IgD-negative memory B cell (primary cell): ENCODE measurements around the gene SLC25A18. TPM values are rescaled to one million over a fixed set of nuclear protein-coding genes. Genes with fewer than 3 reads are reported as not detected.
"Not testable (repeated sequence)": the region's sequence is repeated elsewhere in the genome, so short reads cannot be mapped to it uniquely, and the experiment has no call there.

Experiments used
- H3K27ac Mint-ChIP-seq, 3 donors: one replicate each; pipeline ENCODE4 v1.8.0; 2020 to 2022; ENCODE audit warnings: mild to moderate bottlenecking in 3 of 3, mixed read lengths in 3 of 3, moderate library complexity in 1 of 3
- H3K27me3 Mint-ChIP-seq: one replicate; pipeline ENCODE4 v1.8.0; 2021; ENCODE audit warnings: mixed read lengths
- H3K36me3 Mint-ChIP-seq: one replicate; pipeline ENCODE4 v1.8.0; 2020; ENCODE audit warnings: mild to moderate bottlenecking, mixed read lengths
- H3K4me1 Mint-ChIP-seq, 3 donors: one replicate each; pipeline ENCODE4 v1.8.0; 2020 to 2022; ENCODE audit warnings: mixed read lengths in 3 of 3, mild to moderate bottlenecking in 1 of 3
- H3K4me3 Mint-ChIP-seq, 4 donors: one replicate each; pipeline ENCODE4 v1.8.0; 2020 to 2022; ENCODE audit warnings: mild to moderate bottlenecking in 4 of 4, mixed read lengths in 4 of 4, moderate library complexity in 3 of 4
- H3K9me3 Mint-ChIP-seq, 3 donors: one replicate each; pipeline ENCODE4 v1.8.0; 2020 to 2021; ENCODE audit warnings: mixed read lengths in 3 of 3, mild to moderate bottlenecking in 1 of 3
- polyA plus RNA-seq: library from polyadenylated mRNA; unstranded; fragments of 300-500 nt; fragmentation: Illumina TruSeq; gene quantifications from one replicate; pipeline ENCODE4 v1.2.3, GENCODE V29; 2021

SLC25A18 gene
- polyA plus RNA-seq, 1 donor from 2014 or later = not detected

GRCh38 chr22:17612057-17612456 lies 48.8 kb downstream of the SLC25A18 start:
- Mint-ChIP-seq H3K27me3 (no peaks in the 10 kb centered on the region), H3K4me3 (no peak overlapping the region), H3K4me1 (peaks cover 0 to 1% (median 0%) of the 10 kb centered on the region in 3 donors), H3K9me3 (no peaks in the 10 kb centered on the region), H3K27ac (no peak overlapping the region), H3K36me3 (no peaks in the 10 kb centered on the region)

DNA sequence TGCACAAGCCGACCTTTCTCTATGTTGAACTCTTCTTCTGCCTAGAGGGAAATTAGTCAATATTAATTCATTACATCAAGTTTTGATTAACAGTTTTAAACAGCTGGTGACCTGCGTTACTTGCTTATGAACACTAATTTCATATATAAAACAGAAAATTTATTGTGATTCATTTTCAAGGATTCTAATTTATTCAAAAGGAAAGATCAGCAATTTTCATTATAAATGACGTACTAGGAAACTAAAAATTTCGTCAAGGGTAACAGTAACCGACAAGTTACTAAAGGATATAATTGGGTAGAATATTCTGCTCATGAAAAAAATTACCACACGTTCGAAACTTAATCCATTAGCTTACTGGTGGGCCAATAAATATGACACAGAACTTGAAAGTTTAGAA lies 50.0 kb downstream of the SLC25A18 start:
- H3K36me3 Mint-ChIP-seq = no peaks in the 10 kb centered on the region
- H3K4me3 Mint-ChIP-seq = no peak overlapping the region
- H3K27ac Mint-ChIP-seq = no peak overlapping the region
- no peaks in the 10 kb centered on the region for H3K9me3 Mint-ChIP-seq
- H3K4me1 Mint-ChIP-seq = peaks cover 0 to 1% (median 0%) of the 10 kb centered on the region in 3 donors
- no peaks in the 10 kb centered on the region for H3K27me3 Mint-ChIP-seq

- H3K27ac Mint-ChIP-seq = peak overlapping the region; percentile 95 to 99 (median 99)
- H3K27me3 Mint-ChIP-seq = peaks cover 2% of the 10 kb centered on the region
- H3K9me3 Mint-ChIP-seq = no peaks in the 10 kb centered on the region
- H3K4me1 Mint-ChIP-seq = peaks cover 9 to 14% (median 10%) of the 10 kb centered on the region in 3 donors
- peaks cover 3% of the 10 kb centered on the region for H3K36me3 Mint-ChIP-seq
- H3K4me3 Mint-ChIP-seq = peak overlapping the region; percentile 97 to 100 (median 98)
These were observed 64.7 kb downstream of the SLC25A18 start for GRCh38 chr22:17627961-17628405.

DNA sequence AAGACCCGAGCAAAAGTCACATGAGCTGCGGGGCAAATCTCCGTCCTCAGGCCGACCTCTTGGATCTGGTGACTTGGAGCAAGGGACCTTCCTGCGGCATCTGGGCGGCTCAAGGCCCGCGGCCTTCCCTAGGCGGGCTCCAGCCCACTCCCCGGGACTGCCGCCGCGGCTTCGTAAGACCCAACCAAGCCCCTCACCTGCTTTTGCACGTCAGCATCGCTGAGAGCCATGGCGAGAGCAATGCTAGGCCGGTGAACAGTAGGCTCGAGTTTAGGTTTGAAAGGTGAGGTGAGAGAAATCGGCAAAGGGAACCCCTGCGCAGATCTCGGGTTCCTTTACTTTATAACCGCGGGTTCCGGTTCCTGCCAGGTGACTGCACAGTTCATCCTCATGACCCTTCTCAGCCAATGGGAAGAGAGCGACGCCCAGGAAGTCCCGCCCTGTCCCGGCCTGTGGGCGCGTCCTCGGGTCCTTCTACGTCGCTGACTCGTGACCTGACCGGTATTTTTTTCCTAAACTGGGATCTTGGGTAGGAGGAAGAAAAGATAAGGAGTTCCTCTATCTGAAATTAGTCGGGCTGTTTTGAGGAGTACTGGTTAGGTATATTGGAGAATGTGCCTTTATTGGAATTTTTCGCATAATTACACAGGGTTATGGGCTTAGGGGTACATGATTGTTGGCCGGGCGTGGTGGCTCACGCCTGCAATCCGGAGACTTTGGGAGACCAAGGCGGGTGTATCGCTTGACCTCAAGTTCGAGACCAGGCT lies 65.3 kb downstream of the SLC25A18 start, which contains the start of gene ATP6V1E1:
Gene ATP6V1E1 (minus strand): TSS at position 344 of the 767 bp plus-strand sequence. CDS start 114 bp downstream, at position 230.
- Mint-ChIP-seq H3K9me3 (no peaks in the 10 kb centered on the region), H3K36me3 (peaks cover 3% of the 10 kb centered on the region), H3K4me3 (peak within 1 kb of the TSS; percentile 97 to 100 (median 98)), H3K4me1 (peaks cover 9 to 14% (median 10%) of the 10 kb centered on the region in 3 donors), H3K27ac (peak within 1 kb of the TSS; percentile 95 to 99 (median 99)), H3K27me3 (peaks cover 2% of the 10 kb centered on the region)

- peaks cover 2% of the 10 kb centered on the region for H3K27me3 Mint-ChIP-seq
- peaks cover 3% of the 10 kb centered on the region for H3K36me3 Mint-ChIP-seq
- peak overlapping the region; percentile 95 to 99 (median 99) for H3K27ac Mint-ChIP-seq
- H3K4me1 Mint-ChIP-seq = peaks cover 9 to 10% (median 10%) of the 10 kb centered on the region in 3 donors
- peak overlapping the region; percentile 97 to 100 (median 98) for H3K4me3 Mint-ChIP-seq
- no peaks in the 10 kb centered on the region for H3K9me3 Mint-ChIP-seq
These were observed 65.8 kb downstream of the SLC25A18 start for GRCh38 chr22:17629173-17629489.

- Mint-ChIP-seq H3K27ac (peak overlapping the region in 1 of 3 donors; percentile 95), H3K4me1 (peaks cover 9 to 10% (median 10%) of the 10 kb centered on the region in 3 donors), H3K4me3 (peak overlapping the region in 3 of 4 donors; percentile 97 to 100 (median 99)), H3K36me3 (peaks cover 3% of the 10 kb centered on the region), H3K9me3 (no peaks in the 10 kb centered on the region), H3K27me3 (peaks cover 2% of the 10 kb centered on the region)
These were observed 66.3 kb downstream of the SLC25A18 start for GRCh38 chr22:17629641-17630040.

GRCh38 chr22:17631076-17631565 lies 67.8 kb downstream of the SLC25A18 start:
- H3K27me3 Mint-ChIP-seq = peaks cover 2% of the 10 kb centered on the region

GRCh38 chr22:17633217-17633997 lies 70.1 kb downstream of the SLC25A18 start:
- H3K9me3 Mint-ChIP-seq = no peaks in the 10 kb centered on the region
- H3K27ac Mint-ChIP-seq = peak overlapping the region in 2 of 3 donors; percentile 53 to 58
- H3K36me3 Mint-ChIP-seq = peaks cover 1% of the 10 kb centered on the region
- peak overlapping the region in 2 of 4 donors; percentile 8 to 62 for H3K4me3 Mint-ChIP-seq
- H3K4me1 Mint-ChIP-seq = peaks cover 10 to 14% (median 14%) of the 10 kb centered on the region in 3 donors
- peaks cover 2% of the 10 kb centered on the region for H3K27me3 Mint-ChIP-seq

More at GRCh38 chr22:17631076-17631565, 67.8 kb downstream of the SLC25A18 start:
- peaks cover 3 to 6% (median 5%) of the 10 kb centered on the region in 3 donors for H3K4me1 Mint-ChIP-seq
- H3K4me3 Mint-ChIP-seq = peak overlapping the region in 1 of 4 donors; percentile 68
- H3K9me3 Mint-ChIP-seq = no peaks in the 10 kb centered on the region
- peaks cover 1% of the 10 kb centered on the region for H3K36me3 Mint-ChIP-seq
- peak overlapping the region in 2 of 3 donors; percentile 18 to 78 for H3K27ac Mint-ChIP-seq

- H3K4me3 Mint-ChIP-seq = peak overlapping the region in 2 of 4 donors; percentile 8 to 62
- H3K9me3 Mint-ChIP-seq = no peaks in the 10 kb centered on the region
- peak overlapping the region in 2 of 3 donors; percentile 53 to 58 for H3K27ac Mint-ChIP-seq
- peaks cover 9 to 11% (median 10%) of the 10 kb centered on the region in 3 donors for H3K4me1 Mint-ChIP-seq
- peaks cover 1% of the 10 kb centered on the region for H3K36me3 Mint-ChIP-seq
- no peaks in the 10 kb centered on the region for H3K27me3 Mint-ChIP-seq
These were observed 70.7 kb downstream of the SLC25A18 start for GRCh38 chr22:17633998-17634323.

- H3K27me3 Mint-ChIP-seq = no peaks in the 10 kb centered on the region
- peaks cover 1% of the 10 kb centered on the region for H3K36me3 Mint-ChIP-seq
- H3K4me3 Mint-ChIP-seq = no peak overlapping the region
- no peaks in the 10 kb centered on the region for H3K9me3 Mint-ChIP-seq
- H3K4me1 Mint-ChIP-seq = peaks cover 14% of the 10 kb centered on the region in 3 donors
- H3K27ac Mint-ChIP-seq = no peak overlapping the region
These were observed 71.4 kb downstream of the SLC25A18 start for GRCh38 chr22:17634696-17635095.

DNA sequence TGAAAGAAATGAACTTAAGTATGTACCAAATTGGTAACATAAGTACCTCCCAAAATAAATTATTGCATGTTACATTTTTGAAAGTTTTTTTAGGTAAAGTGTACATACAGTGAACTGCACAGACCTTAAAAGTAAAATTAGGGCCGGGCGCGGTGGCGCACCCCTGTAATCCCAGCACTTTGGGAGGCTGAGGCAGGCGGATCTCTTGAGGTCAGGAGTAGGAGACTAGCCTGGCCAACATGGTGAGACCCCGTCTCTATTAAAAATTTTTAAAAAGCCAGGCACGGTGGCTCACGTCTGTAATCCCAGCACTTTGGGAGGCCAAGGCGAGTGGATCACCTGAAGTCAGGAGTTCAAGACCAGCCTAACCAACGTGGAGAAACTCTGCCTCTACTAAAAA lies 73.6 kb downstream of the SLC25A18 start:
- peaks cover 14 to 22% (median 18%) of the 10 kb centered on the region in 3 donors for H3K4me1 Mint-ChIP-seq
- H3K27me3 Mint-ChIP-seq, H3K27ac Mint-ChIP-seq, H3K36me3 Mint-ChIP-seq, H3K4me3 Mint-ChIP-seq, H3K9me3 Mint-ChIP-seq: not testable (repeated sequence)

- peak overlapping the region; percentile 92 to 96 (median 95) for H3K4me3 Mint-ChIP-seq
- peaks cover 15 to 22% (median 18%) of the 10 kb centered on the region in 3 donors for H3K4me1 Mint-ChIP-seq
- no peaks in the 10 kb centered on the region for H3K27me3 Mint-ChIP-seq
- H3K27ac Mint-ChIP-seq = peak overlapping the region; percentile 92 to 99 (median 94)
- H3K9me3 Mint-ChIP-seq = no peaks in the 10 kb centered on the region
- peaks cover 4% of the 10 kb centered on the region for H3K36me3 Mint-ChIP-seq
These were observed 74.3 kb downstream of the SLC25A18 start for GRCh38 chr22:17637490-17638181.

DNA sequence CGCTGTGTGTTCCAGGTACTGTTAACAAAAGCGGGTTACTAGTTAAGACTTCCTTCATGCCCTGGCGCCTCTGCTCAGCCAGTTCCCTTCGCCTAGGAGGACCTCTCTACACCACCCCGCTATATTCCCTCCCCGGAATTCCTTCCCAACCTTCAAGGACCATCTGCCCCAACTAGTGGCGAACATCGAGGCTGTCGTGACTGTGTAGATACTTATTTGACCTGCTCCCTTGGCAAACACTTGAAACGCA lies 74.8 kb downstream of the SLC25A18 start:
- Mint-ChIP-seq H3K27ac (peak overlapping the region; percentile 92 to 99 (median 94)), H3K36me3 (peaks cover 4% of the 10 kb centered on the region), H3K4me1 (peaks cover 19 to 25% (median 22%) of the 10 kb centered on the region in 3 donors), H3K27me3 (no peaks in the 10 kb centered on the region), H3K9me3 (no peaks in the 10 kb centered on the region), H3K4me3 (peak overlapping the region; percentile 92 to 96 (median 95))

DNA sequence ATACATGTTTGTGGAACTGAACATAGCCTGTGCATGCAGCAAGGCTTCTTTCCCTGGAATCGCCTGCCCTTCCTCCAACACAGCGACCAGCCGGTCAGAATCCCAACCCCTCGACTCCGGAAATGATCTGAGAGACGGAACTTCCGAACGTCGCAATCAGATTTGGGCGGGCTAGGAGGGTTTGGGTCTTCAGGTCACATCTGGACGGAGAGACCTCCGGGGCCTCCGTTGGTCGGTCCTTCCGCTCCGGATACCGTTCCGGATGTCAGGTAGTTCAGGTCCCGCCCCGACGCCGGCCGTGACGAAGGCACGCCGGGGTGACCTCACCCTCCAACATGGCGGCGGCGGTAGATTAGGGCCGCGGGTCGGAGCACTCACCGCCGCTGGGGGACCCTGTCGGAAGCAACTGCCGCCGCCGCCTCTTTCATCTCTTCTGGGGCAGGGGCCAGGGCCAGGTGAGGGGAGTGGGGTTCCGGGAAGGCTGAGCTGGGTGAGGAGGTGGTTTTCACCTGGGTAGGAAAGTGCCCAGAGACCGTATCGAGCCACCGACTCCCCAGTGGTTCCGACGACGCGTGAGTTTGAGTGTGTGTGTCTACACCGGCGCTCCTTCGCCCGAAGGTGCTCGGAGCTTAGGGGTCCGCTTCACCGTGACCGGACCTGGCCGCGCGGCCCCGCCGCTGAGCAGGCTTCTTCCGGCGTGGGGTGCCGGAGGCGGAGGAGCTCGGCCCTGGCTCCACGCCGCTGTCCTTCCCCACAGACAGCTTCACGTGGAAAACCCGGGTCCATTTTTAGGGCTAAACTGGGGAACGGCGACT lies 75.3 kb downstream of the SLC25A18 start, which contains the start of gene BCL2L13:
Gene BCL2L13 (plus strand): TSS at position 326 of the 815 bp plus-strand sequence. CDS start 16,955 bp downstream, outside the sequence.
- no peaks in the 10 kb centered on the region for H3K9me3 Mint-ChIP-seq
- H3K4me1 Mint-ChIP-seq = peaks cover 19 to 25% (median 22%) of the 10 kb centered on the region in 3 donors
- H3K4me3 Mint-ChIP-seq = peak within 1 kb of the TSS; percentile 92 to 96 (median 95)
- no peaks in the 10 kb centered on the region for H3K27me3 Mint-ChIP-seq
- peaks cover 4% of the 10 kb centered on the region for H3K36me3 Mint-ChIP-seq
- peak within 1 kb of the TSS; percentile 92 to 99 (median 94) for H3K27ac Mint-ChIP-seq
